ENCODE data around the gene KIF7. TPM values are rescaled to one million over a fixed set of nuclear protein-coding genes. Genes with fewer than 3 reads are reported as not detected.

The KIF7 gene
- total RNA-seq, 4 donors from 2014 or later: 6.8 to 10.1 (median 8.3) TPM

- Histone ChIP-seq H3K4me3 (replicated peaks in 1 of 3) (no peak overlapping the region), H3K27ac (no peak overlapping the region), H3K4me1 (peaks cover 15 to 24% of the 10 kb centered on the region in 2 donors), H3K9me3 (no peaks in the 10 kb centered on the region), H3K27me3 (no peaks in the 10 kb centered on the region), H3K36me3 (no peaks in the 10 kb centered on the region)
- intact Hi-C loops (cut with DNase I): no loop called here
- TF ChIP-seq POLR2A (IDR thresholded peaks at IDR 0.05) (no peak), CTCF (IDR thresholded peaks at IDR 0.05) (no peak)
- no peak for DNase-seq
- WGBS, 2 donors: 81 to 89% methylated on average over 2 of the region's 2 CpGs
Measured at GRCh38 chr15:89660556-89660955, 5.3 kb upstream of the KIF7 start.

- peaks cover 4 to 17% of the 10 kb centered on the region in 2 donors for H3K4me1 ChIP-seq
Measured at GRCh38 chr15:89659295-89659694, 4.0 kb upstream of the KIF7 start.

GRCh38 chr15:89657686-89658200 lies 2.5 kb upstream of the KIF7 start:
- no peak for DNase-seq
- H3K4me1 ChIP-seq: peaks cover 0 to 11% of the 10 kb centered on the region in 2 donors
- H3K4me3 ChIP-seq (replicated peaks in 1 of 3): no peak overlapping the region
- TF ChIP-seq POLR2A (IDR thresholded peaks at IDR 0.05): no peak
- no peak for TF ChIP-seq CTCF (IDR thresholded peaks at IDR 0.05)
- H3K36me3 ChIP-seq: no peaks in the 10 kb centered on the region
- intact Hi-C loops (cut with DNase I): no loop called here
- WGBS, 2 donors: 86 to 91% methylated on average over 5 of the region's 5 CpGs
- H3K27me3 ChIP-seq: no peaks in the 10 kb centered on the region
- H3K27ac ChIP-seq: no peak overlapping the region
- H3K9me3 ChIP-seq: no peaks in the 10 kb centered on the region

More at GRCh38 chr15:89659295-89659694, 4.0 kb upstream of the KIF7 start:
- H3K9me3 ChIP-seq: no peaks in the 10 kb centered on the region
- H3K36me3 ChIP-seq: no peaks in the 10 kb centered on the region
- DNase-seq: no peak
- H3K27ac ChIP-seq: no peak overlapping the region
- no peak for TF ChIP-seq POLR2A (IDR thresholded peaks at IDR 0.05)
- no peak for TF ChIP-seq CTCF (IDR thresholded peaks at IDR 0.05)
- no peaks in the 10 kb centered on the region for H3K27me3 ChIP-seq
- intact Hi-C loops (cut with DNase I): no loop called here
- H3K4me3 ChIP-seq (replicated peaks in 1 of 3): no peak overlapping the region
- WGBS, 2 donors: 93 to 97% methylated on average over 2 of the region's 2 CpGs

GRCh38 chr15:89656116-89656815 lies 999 bp upstream of the KIF7 start:
- Histone ChIP-seq H3K4me3 (replicated peaks in 1 of 3) (no peak overlapping the region), H3K36me3 (no peaks in the 10 kb centered on the region), H3K27ac (no peak overlapping the region), H3K27me3 (no peaks in the 10 kb centered on the region), H3K9me3 (no peaks in the 10 kb centered on the region), H3K4me1 (peaks cover 0 to 5% of the 10 kb centered on the region in 2 donors)
- no peak for DNase-seq
- intact Hi-C loops (cut with DNase I): no loop called here
- 79 to 80% methylated on average over 7 of the region's 7 CpGs for WGBS, 2 donors
- TF ChIP-seq POLR2A (IDR thresholded peaks at IDR 0.05) (no peak), CTCF (IDR thresholded peaks at IDR 0.05) (no peak)

GRCh38 chr15:89654301-89654761 lies 936 bp downstream of the KIF7 start:
- Histone ChIP-seq H3K9me3 (no peaks in the 10 kb centered on the region), H3K4me3 (replicated peaks in 1 of 3) (peak overlapping the region in 2 of 3 donors; percentile 36 to 59), H3K27me3 (no peaks in the 10 kb centered on the region), H3K36me3 (no peaks in the 10 kb centered on the region), H3K4me1 (peaks cover 0 to 5% of the 10 kb centered on the region in 2 donors), H3K27ac (no peak overlapping the region)
- no peak for DNase-seq
- WGBS, 2 donors: 40 to 45% methylated on average over 14 of the region's 14 CpGs
- TF ChIP-seq CTCF (IDR thresholded peaks at IDR 0.05) (no peak), POLR2A (IDR thresholded peaks at IDR 0.05) (no peak)
- intact Hi-C loops (cut with DNase I): no loop called here
